ENCODE results near the gene GRHL1.
"Not testable (repeated sequence)": the region's sequence is repeated elsewhere in the genome, so short reads cannot be mapped to it uniquely, and the experiment has no call there.

Gene GRHL1, protein sequence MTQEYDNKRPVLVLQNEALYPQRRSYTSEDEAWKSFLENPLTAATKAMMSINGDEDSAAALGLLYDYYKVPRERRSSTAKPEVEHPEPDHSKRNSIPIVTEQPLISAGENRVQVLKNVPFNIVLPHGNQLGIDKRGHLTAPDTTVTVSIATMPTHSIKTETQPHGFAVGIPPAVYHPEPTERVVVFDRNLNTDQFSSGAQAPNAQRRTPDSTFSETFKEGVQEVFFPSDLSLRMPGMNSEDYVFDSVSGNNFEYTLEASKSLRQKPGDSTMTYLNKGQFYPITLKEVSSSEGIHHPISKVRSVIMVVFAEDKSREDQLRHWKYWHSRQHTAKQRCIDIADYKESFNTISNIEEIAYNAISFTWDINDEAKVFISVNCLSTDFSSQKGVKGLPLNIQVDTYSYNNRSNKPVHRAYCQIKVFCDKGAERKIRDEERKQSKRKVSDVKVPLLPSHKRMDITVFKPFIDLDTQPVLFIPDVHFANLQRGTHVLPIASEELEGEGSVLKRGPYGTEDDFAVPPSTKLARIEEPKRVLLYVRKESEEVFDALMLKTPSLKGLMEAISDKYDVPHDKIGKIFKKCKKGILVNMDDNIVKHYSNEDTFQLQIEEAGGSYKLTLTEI

DNA sequence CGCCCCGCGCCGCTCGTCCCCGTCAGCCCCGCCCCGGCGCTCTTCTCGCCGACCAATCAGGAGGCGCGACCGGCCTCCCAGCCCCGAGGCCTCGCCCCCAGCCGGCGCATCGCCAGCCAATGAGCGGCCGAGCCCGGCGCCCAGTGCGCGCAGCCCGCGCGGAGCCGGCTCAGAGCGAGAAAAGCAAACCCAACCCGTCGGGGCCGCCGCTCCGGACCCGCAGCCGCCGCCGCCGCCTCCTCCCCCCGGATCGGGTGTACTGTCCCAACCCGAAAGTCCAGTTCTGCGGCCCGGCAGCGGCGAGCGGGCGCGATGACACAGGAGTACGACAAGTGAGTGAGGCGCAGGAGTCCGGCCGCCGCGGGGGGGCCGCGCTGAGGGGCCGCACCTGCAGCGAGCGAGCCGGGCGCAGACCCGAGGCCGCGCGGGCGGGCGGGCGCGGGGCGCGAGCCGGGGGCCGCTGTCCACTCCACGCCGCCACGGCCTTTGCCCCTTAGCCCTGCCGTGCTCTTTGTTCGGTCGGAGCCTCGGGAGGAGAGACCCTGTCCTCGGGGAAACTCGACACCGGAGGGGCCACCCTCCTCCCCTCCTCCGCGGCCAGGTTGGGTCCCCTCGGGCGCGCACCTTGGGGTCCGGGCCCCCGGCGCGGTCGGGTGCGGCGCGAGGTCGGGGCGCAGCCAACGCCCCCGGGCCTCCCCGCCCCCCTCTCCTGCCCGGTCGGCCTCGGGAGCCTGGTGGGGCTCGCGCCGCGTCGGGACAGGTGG, at the start of gene GRHL1:
Gene GRHL1, plus strand, starts transcription at position 172 of the 764 bp plus-strand sequence. Its CDS starts 141 bp downstream, at position 313.
- peak; percentile 79 to 85 (median 83) for DNase-seq (ENCODE audit: low read depth in 3 of 3)

DNA sequence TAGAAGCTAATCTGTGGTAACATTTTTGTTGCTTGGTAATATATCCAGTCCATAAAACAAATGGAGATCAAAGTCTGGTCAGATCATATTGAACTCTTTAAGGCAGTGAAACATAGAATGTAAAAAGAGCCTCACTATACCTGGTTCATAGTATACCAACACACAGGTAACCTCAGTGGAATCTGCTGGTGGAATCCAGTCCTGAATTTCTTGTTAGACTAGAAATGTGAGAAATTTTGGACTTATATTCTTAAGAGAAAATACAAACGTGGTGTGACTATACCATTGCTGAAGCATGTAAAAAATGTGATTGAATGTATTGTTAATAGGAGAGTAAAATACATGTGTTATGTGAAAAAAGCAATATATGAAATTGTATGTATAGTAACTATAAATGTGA, 46.1 kb upstream of the GRHL1 start:
- DNase-seq (ENCODE audit: low read depth in 3 of 3) = no peak

DNA sequence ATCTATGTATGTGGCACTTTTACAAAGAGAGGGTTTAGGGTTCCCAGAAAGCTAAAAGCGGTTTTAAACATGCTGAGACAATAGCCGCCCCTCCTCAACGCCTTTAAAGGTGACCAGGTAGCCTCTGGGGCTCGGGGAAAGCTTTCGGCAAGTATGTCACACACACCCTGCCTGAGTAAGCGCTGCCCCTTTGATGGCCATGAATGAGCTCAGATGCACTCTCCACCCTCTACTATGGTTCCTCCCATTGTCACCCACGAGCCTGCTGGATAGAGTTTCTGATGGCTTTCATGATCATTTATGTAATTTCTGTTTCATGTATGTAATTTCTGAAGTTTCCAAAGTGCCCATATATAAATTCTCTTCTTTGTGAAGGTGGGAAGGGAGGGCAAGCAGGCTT, 44.1 kb upstream of the GRHL1 start:
- DNase-seq (ENCODE audit: low read depth in 3 of 3) = no peak

DNA sequence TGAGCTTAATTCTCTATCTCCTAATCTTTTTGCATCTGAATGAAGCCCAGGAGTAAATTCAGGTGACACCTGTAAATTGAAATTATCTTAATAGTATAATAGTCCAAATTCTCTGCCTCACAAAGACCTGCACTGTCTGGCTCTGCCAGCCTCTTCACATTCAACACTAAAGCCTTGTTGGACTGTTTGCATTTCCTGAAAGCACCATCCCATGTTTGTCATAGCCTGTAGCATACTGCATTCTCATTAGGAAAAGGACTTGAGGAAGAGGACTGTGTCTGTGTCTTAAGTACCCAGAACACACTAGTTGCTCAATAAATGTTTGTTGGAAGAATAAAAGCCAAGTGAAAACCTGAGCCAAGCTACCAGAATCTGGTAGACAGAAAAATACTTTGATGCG, 42.9 kb upstream of the GRHL1 start:
- DNase-seq (ENCODE audit: low read depth in 3 of 3) = no peak

DNA sequence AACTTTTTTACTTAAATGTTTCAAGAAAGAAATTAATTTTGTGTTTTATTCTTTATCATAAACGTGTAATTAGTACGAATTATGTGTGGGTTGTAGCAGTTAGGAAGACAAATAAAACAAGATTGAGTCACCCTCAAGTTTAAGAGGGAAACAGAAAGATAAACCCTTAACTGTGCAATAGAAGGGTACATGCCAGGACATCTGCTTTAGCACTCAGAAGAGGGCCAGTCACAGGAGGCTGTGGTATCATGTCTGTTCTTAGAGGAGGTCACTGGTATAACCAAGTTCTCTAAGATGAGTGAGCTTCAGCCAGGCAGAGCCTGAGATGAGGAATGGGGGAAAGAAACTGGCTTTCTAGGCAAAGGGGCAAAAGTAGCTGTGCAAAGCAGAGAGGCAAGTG, 42.4 kb upstream of the GRHL1 start:
- DNase-seq (ENCODE audit: low read depth in 3 of 3) = no peak

DNA sequence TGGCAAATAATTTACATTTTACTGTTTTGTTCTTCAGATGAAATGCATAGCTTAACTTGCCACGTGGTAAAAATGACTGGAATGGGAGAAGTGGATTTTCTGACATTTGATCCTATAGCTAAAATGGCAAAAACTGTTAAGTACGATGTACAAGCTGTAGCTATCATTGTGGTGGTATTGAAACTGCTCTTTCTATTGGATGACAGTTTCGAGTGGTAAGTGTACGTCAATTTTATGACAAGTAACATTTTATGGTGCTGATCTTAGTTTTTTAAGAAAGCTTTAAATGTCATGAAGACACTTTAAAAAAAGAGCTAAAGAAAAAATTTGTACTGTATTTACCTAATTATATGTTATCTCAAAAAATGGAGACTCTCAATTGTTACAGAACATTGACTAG, 40.8 kb upstream of the GRHL1 start:
- DNase-seq (ENCODE audit: low read depth in 3 of 3) = no peak

DNA sequence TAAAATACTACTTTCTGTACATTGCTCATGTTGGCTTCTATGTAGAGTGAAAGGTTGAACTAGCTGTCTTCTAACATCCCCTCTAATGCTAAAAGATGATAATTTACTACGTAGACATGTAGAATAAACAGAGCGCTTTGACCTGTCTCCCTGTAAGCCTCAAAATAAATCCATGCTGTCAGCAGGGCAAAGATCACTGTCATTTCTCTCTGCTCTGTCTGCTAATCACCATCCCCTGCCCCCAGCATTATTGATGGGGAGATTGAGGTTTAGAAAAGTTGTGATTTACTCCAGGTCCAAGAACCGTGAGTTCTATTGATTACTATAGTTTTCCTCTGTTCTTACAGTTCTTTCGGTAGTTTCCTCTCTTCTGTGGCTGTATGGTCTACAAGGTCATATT, 39.0 kb upstream of the GRHL1 start:
- no peak for DNase-seq (ENCODE audit: low read depth in 3 of 3)

DNA sequence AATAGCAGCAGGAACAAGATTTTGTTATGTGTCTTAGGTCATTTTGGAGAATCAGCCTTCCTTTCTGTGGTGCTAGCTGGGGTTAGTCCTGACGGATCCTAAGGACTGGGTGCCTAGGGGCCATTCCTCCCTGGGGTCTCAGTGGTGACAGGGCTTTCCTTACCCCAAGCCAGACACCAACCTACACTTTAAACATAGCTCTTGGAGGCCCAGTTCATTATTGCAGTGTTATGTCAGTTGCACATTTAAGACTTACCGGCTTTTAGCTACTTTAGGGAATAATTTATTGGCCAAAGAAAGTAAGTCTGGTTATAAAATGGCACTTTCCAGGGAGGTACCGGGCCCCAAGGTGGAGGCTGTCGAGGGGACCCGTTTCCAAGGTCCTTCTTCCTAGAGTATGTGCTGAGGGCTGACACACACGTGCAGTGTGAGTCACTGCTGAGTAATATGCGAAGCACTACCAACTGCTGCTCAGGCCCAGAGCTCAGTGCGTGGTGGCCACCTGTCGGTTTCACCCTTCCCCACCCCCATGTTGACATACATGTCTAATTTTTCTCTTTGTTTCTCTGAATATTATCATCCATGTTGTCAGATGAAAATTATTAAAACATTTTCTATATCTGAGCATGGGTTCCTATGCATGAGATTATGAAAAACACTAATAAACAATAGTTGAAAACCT, 37.0 kb upstream of the GRHL1 start:
- peak in 2 of 3 experiments; percentile 5 to 12 for DNase-seq (ENCODE audit: low read depth in 3 of 3)

DNA sequence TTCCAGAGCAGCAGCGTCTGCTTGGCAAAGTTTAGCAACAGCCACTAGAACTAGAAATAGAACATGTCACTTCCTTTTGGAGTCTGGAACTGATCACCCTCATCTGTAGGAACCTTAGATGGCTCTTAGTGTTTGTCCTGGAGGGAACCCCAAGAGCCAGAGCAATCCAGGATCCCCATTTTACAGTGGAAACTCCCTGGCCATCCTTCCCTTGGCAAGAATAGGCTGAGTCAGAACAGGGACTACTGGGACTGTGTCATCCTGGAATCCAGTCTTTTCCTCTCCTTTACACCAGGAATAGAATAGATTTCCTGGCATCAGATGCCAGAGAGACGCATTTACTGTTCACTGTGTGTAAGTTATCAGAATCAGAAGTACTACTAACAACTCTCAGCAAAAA, 33.2 kb upstream of the GRHL1 start:
- DNase-seq (ENCODE audit: low read depth in 3 of 3) = no peak

DNA sequence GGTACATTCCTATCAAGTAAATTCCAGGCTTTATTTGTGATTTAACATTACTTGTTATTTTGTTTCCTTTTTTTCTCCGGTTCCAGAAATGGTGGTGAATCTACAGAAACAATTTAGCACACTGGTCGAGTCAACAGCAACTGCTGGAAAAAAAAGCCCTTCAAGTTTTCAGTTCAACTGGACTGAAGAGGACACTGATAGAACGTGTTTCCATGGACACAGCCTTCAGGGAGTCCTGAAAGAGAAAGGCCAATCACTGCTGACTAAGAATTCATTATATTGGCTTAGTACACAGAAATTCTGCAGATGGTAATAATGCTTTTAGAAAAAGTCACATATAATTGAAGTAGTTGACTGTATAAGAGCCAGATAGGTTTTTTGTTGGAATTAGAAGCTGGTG, 32.0 kb upstream of the GRHL1 start:
- DNase-seq (ENCODE audit: low read depth in 3 of 3) = no peak

DNA sequence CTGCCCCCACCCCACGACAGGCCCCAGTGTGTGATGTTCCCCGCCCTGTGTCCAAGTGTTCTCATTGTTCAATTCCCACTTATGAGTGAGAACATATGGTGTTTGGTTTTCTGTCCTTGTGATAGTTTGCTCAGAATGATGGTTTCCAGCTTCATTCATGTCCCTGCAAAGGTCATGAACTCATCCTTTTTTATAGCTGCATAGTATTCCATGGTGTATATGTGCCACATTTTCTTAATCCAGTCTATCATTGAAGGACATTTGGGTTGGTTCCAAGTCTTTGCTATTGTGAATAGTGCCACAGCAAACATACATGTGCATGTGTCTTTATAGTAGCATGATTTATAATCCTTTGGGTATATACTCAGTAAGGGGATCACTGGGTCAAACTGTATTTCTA, 24.5 kb upstream of the GRHL1 start:
- DNase-seq (ENCODE audit: low read depth in 3 of 3) = not testable (repeated sequence)

DNA sequence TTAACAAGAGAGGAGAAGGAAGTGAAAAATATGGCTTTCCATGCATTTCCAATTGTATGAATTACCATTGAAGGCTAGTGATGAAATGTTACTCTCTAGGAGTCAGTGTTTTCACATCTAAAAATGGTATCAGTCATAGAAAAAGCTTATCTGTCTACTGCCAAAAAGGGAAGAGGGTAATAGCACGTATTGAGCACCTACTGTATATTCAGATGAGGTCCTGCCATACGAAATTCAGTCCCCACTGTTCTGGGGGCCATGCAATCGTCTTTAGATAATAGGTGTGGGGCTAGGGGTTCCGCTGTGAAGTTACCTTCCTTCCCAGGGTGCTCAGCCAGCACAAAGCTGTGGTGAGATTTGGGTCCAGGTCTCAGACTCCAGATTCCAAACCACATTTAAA, 14.2 kb upstream of the GRHL1 start:
- no peak for DNase-seq (ENCODE audit: low read depth in 3 of 3)

DNA sequence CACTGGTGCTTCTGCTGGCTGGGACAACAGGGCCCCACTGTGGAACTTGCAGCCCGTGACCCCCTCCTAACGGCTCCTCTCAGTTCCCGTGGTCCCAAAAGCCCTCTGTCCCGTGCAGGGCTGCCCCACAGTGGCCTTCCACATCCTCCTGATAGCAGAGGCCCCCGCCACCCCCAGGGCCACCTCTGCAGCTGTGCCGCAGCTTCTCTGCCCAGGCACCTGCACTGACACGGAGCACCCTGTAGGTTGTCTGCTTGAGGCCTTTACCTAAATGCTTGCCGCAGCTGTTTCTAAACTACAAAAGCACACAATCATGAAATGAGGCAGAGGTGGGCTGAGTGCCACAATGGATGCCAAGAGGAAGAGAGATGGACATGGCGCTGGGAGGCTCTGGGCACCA, 13.5 kb upstream of the GRHL1 start:
- DNase-seq (ENCODE audit: low read depth in 3 of 3) = no peak

DNA sequence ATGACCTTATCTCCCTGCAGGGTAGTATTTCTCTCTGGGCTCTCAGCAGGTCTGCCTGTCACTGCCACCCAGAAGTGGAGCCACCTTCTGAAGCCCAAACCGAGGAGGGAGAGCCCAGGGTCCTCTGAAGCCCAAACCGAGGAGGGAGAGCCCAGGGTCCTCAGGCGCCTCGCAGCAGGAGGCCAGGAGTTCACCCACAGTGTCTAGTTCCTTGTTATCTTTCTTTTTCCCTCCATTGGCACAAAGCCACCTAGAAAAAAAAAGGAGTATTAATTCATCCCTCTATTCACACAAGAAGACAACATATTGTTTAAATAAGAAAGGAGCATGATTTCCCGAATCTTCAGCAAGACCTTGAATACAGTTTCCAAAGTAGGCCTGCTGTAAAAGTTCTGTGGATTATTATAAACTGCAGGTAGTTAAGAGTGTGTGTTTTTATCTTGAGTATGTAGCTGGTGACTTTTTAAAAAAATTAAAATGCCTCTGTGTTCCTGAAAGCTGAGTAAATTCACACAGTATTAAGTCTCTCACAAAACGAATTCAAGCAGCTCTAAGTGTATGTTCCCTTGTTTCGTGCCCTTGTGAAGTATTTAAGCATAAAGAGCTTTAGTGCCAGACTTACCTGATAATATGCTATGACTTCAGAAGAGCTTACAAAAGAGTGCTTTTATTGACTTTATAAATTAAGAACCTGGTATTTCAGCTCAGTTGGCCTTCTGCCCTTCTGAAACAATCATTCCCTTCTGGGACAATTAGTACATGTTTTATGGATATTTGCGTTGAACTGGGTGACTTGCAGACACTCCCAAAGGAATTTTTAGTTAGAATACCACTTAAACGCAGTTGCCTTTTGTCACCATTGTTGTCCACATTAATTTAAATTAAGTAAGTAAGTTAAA, 11.7 kb upstream of the GRHL1 start:
- no peak for DNase-seq (ENCODE audit: low read depth in 3 of 3)

DNA sequence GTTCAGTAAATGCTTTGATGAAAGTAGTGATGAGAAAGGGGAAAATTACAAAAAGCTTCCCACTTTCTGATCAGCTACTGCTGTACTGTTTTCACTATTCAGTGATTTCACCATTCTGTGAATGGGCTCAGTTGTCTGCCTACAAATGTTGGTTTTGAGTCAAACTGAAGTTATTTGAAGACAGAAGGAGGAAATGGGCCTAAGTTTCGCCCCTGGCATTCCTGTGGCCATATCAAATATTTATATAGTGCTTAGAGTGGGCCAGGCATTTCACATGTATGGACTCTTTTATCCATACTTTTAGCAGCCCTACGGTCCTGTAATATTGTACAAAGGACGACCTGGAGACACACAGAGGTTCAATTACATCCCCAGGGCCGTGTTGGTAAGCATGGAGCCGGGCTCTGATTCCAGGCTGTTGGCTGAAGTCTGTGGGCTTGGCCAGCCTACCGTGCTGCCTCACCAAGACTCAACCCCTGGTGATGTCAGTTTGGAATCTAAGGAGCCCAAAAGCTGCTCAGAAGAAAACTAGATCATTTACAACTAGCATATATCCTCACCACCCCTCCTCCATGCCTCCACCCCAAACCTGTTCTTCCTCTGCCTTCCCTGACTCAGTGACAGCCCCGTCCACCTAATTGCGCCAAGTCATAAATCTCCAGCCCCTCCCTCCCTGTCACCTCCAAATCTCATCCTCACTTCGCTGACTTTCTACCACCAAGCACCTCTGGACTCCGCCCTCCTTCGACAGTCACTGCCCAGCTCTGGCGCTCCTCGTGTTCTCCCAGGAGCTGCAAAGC, 10.1 kb upstream of the GRHL1 start:
- no peak for DNase-seq (ENCODE audit: low read depth in 3 of 3)

DNA sequence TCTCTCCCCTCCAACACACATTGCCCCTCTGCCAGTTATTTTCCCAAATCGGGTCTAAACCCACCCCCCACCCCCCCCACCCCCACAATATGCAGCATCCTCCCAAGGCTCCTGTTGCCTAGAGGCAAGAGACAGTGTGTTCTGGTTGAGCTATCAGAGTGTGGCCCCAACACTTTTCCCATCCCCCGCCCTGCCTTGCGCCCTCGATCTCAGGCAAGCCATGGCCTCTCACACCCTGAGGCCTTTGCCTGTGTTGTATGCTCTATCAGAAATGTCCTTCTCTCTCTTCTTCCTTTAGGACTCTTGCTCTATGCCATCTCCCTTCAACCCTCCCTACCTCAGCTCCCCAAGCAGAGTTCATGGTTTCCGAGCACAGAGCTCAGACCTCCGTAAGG, 9.5 kb upstream of the GRHL1 start:
- no peak for DNase-seq (ENCODE audit: low read depth in 3 of 3)

DNA sequence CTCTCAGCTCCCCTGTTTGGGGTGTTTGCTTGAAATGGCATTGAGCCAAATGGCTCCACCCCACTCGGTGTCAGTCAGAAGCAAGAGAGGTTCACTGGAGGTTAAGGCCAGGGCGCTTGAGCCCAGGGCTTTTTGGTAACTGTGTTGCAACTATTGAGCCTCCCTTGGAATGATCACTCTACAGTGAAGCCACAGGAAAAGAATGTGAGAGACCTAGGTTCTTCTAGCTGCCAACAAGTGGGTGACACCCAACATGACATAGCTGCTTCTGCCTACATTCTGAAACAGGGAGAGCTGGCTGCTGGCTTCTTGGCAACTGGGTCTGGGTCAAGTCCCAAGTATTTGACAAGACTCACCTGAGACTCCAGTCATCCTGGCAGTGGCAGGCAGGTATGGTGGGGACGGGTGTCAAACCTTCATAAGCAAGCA, 7.1 kb upstream of the GRHL1 start:
- DNase-seq (ENCODE audit: low read depth in 3 of 3) = no peak

DNA sequence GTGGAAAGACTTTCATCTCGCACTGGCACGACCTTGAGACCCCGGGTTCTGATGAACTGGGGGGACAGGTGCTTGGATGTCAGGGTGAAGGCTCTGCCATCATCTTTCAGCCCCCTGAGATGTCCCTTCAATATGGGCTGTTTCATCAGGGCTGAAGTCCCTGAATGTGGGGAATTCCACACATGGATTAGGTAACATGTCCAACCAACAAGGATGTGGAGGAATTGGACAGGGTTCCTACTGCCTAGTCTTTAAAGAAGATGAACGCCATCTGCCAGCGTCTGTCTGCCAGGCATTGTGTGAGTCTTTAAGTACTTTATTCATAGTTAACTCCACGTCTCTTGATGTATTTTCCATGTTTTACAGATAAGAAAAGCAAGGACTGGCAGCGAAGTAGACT, 5.9 kb upstream of the GRHL1 start:
- DNase-seq (ENCODE audit: low read depth in 3 of 3) = no peak

DNA sequence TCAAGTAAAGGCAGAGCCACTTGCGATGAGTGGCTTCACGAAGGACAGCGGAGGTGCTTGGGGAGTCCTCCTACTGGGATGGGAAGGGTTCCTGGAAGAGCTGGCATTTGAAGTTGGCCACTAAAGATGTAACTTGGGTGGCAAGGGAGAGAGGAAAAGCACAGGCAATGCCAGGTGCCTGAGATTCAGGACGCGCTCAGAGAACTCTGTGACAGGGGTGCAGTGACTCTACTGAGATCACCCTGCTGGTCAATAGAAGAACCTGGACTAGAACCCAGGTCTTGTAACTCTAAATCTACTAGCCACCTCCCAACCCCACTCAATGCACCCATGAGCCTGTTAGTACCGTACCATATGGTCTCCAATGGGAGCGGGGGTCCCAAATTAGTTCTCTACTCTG, 5.4 kb upstream of the GRHL1 start:
- no peak for DNase-seq (ENCODE audit: low read depth in 3 of 3)

DNA sequence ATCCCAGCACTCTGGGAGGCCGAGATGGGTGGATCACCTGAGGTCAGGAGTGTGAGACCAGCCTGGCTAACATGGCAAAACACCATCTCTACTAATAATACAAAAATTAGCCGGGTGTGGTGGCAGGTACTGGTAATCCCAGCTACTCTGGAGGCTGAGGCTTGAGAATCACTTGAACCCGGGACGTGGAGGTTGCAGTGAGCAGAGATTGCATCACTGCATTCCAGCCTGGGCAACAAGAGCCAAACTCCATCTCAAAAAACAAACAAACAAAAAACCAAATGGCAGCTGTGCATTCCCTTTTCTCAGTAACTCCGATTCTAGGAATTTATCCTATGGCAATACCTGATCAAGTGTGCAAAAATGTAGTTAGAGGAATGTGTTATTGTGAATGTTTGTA, 4.7 kb upstream of the GRHL1 start:
- no peak for DNase-seq (ENCODE audit: low read depth in 3 of 3)

Data from stimulated activated CD4-positive, alpha-beta T cell treated with anti-CD3 and anti-CD28 coated beads, TNF-alpha, amount 100 ng/mL, for 4 hours (primary cell).